Subcutaneous adipose tissue (tissue), 4 donors: Measurements from ENCODE around the gene SNORC. TPM values are rescaled to one million over a fixed set of nuclear protein-coding genes. Genes with fewer than 3 reads are reported as not detected.

Experiments used
- CTCF ChIP-seq: fragments of 450-650 bp; IDR thresholded peaks from one replicate; pipeline ENCODE4 v1.5.1; 2016; ENCODE audit warnings: low read depth, mild to moderate bottlenecking, control low read depth, antibody characterized with exemption, moderate library complexity
- total RNA-seq, 4 donors: library from RNA; depleted of rRNA; stranded (reverse); fragments of >200 nt; gene quantifications; one replicate each; pipeline ENCODE4 v1.1.0, GENCODE V29; 2016

The SNORC gene
- total RNA-seq, 4 donors from 2014 or later: 0.17 to 0.57 (median 0.49) TPM; not detected in 1

- TF ChIP-seq CTCF: no peak
Observed at GRCh38 chr2:232873909-232874641, 4.0 kb downstream of the SNORC start.

- TF ChIP-seq CTCF: no peak
Observed at GRCh38 chr2:232874677-232875223, 4.7 kb downstream of the SNORC start.

DNA sequence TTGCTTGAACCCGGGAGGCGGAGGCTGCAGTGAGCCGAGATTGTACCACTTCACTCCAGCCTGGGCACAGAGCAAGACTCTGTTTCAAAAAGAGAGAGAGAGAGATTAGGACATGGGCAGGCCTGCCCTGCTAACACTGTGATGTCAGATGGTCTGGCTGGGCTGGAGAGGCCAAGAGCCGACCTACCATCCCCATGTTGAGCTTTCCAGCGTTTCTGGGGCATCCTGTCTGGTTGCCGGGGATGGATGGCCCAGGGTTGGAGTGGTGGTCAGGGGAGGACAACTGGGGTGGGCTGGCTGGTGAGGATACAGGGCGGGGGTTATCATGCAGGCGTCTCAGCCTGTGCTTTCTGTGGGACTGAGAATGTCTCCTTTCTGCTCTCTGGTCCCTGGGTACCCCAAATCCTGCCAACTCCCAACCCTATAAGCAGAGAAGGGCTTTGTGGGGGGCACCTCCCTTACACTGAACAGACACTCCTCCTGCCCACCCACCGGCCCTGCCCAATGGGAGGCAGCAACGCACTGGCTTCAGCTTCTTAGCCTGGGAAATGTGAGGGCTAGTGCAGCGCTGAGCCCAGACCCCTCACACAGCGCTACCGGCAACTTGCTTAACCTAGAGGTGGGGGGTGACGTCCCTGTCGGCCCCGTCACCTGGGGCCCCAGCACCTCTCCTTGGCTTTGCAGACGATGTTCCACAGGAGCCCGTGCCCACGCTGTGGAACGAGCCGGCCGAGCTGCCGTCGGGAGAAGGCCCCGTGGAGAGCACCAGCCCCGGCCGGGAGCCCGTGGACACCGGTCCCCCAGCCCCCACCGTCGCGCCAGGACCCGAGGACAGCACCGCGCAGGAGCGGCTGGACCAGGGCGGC is 5.4 kb downstream of the SNORC start:
- TF ChIP-seq CTCF: no peak

GRCh38 chr2:232876161-232876977 is 6.3 kb downstream of the SNORC start:
- no peak for TF ChIP-seq CTCF

GRCh38 chr2:232876978-232877441 is 6.9 kb downstream of the SNORC start:
- TF ChIP-seq CTCF: no peak

- no peak for TF ChIP-seq CTCF
Observed at GRCh38 chr2:232877940-232878511, 8.0 kb downstream of the SNORC start.
